Renal cortical epithelial cell (primary cell): ENCODE measurements around the gene TSC22D3. TPM values are rescaled to one million over a fixed set of nuclear protein-coding genes. Genes with fewer than 3 reads are reported as not detected.

Experiments
- DNase-seq: peaks from one replicate; pipeline ENCODE4 v3.0.0-alpha.2; 2011; ENCODE audit warnings: low read depth
- total RNA-seq: library from RNA; depleted of rRNA; stranded (reverse); fragments of >200 nt; gene quantifications from 2 replicates; pipeline ENCODE4 v1.2.3, GENCODE V29; 2014

The TSC22D3 gene
- total RNA-seq, 1 donor from 2014 or later = 82.6 TPM

- no peak for DNase-seq
Measured at GRCh38 chrX:107760304-107761077, 15.1 kb downstream of the TSC22D3 start.

GRCh38 chrX:107758231-107758766, 17.3 kb downstream of the TSC22D3 start:
- DNase-seq = no peak

GRCh38 chrX:107755721-107756120, 19.9 kb downstream of the TSC22D3 start:
- no peak for DNase-seq

GRCh38 chrX:107753187-107753586, 22.4 kb downstream of the TSC22D3 start:
- no peak for DNase-seq

GRCh38 chrX:107752714-107753113, 22.9 kb downstream of the TSC22D3 start:
- DNase-seq = no peak

- DNase-seq = no peak
Measured at GRCh38 chrX:107752043-107752442, 23.5 kb downstream of the TSC22D3 start.

GRCh38 chrX:107750861-107751445, 24.6 kb downstream of the TSC22D3 start:
- no peak for DNase-seq

GRCh38 chrX:107750263-107750662, 25.3 kb downstream of the TSC22D3 start:
- no peak for DNase-seq

GRCh38 chrX:107748506-107748905, 27.1 kb downstream of the TSC22D3 start:
- no peak for DNase-seq

- peak; percentile 75 for DNase-seq
Measured at GRCh38 chrX:107747596-107748161, 27.9 kb downstream of the TSC22D3 start.

- DNase-seq = no peak
Measured at GRCh38 chrX:107744868-107745267, 30.7 kb downstream of the TSC22D3 start.

GRCh38 chrX:107743995-107744394, 31.6 kb downstream of the TSC22D3 start:
- DNase-seq = no peak

- no peak for DNase-seq
Measured at GRCh38 chrX:107742700-107743191, 32.8 kb downstream of the TSC22D3 start.

GRCh38 chrX:107741404-107741790, 34.2 kb downstream of the TSC22D3 start:
- DNase-seq = peak; percentile 43

- no peak for DNase-seq
Measured at GRCh38 chrX:107739541-107739940, 36.0 kb downstream of the TSC22D3 start.

- no peak for DNase-seq
Measured at GRCh38 chrX:107738768-107739167, 36.8 kb downstream of the TSC22D3 start.

GRCh38 chrX:107738272-107738671, 37.3 kb downstream of the TSC22D3 start:
- no peak for DNase-seq

- peak; percentile 58 for DNase-seq
Measured at GRCh38 chrX:107736781-107737531, 38.6 kb downstream of the TSC22D3 start.

- DNase-seq = no peak
Measured at GRCh38 chrX:107734646-107735045, 40.9 kb downstream of the TSC22D3 start.

GRCh38 chrX:107733686-107734085, 41.9 kb downstream of the TSC22D3 start:
- no peak for DNase-seq

- DNase-seq = peak; percentile 95
Measured at GRCh38 chrX:107731831-107732502, 43.6 kb downstream of the TSC22D3 start.
